ENCODE data around the gene TMEM151A. TPM values are rescaled to one million over a fixed set of nuclear protein-coding genes. Genes with fewer than 3 reads are reported as not detected.

Gene TMEM151A
- total RNA-seq, 1 donor from 2014 or later, result 0.24 TPM

GRCh38 chr11:66283461-66284105 lies 8.1 kb upstream of the TMEM151A start:
- DNase-seq (ENCODE audit: low spot score), result no peak

- no peak for DNase-seq (ENCODE audit: low spot score)
These were observed 7.1 kb upstream of the TMEM151A start for GRCh38 chr11:66284526-66285078.

GRCh38 chr11:66285250-66285947 lies 6.3 kb upstream of the TMEM151A start:
- DNase-seq (ENCODE audit: low spot score), result no peak

- DNase-seq (ENCODE audit: low spot score), result no peak
These were observed 5.0 kb upstream of the TMEM151A start for GRCh38 chr11:66286699-66287098.

- DNase-seq (ENCODE audit: low spot score), result no peak
These were observed 4.3 kb upstream of the TMEM151A start for GRCh38 chr11:66287211-66287888.

- no peak for DNase-seq (ENCODE audit: low spot score)
These were observed 3.6 kb upstream of the TMEM151A start for GRCh38 chr11:66287889-66288670.

- DNase-seq (ENCODE audit: low spot score), result peak; percentile 100
These were observed 2.8 kb upstream of the TMEM151A start, which contains the start of gene YIF1A for GRCh38 chr11:66288671-66289547. Gene YIF1A, minus strand, starts transcription at chr11:66289143. Its CDS starts 158 bp downstream, at chr11:66288985.

GRCh38 chr11:66289548-66290329 lies 2.0 kb upstream of the TMEM151A start:
- no peak for DNase-seq (ENCODE audit: low spot score)

GRCh38 chr11:66290330-66290621 lies 1.4 kb upstream of the TMEM151A start:
- no peak for DNase-seq (ENCODE audit: low spot score)

GRCh38 chr11:66291303-66291705 lies 390 bp upstream of the TMEM151A start:
- no peak for DNase-seq (ENCODE audit: low spot score)

GRCh38 chr11:66292543-66293332 lies 1.0 kb downstream of the TMEM151A start:
- no peak for DNase-seq (ENCODE audit: low spot score)

- DNase-seq (ENCODE audit: low spot score), result no peak
These were observed 1.7 kb downstream of the TMEM151A start for GRCh38 chr11:66293352-66293751.

- DNase-seq (ENCODE audit: low spot score), result no peak
These were observed 2.3 kb downstream of the TMEM151A start for GRCh38 chr11:66293777-66294625.

GRCh38 chr11:66294626-66295620 lies 3.2 kb downstream of the TMEM151A start:
- DNase-seq (ENCODE audit: low spot score), result no peak

GRCh38 chr11:66297610-66298009 lies 5.9 kb downstream of the TMEM151A start:
- DNase-seq (ENCODE audit: low spot score), result no peak

- no peak for DNase-seq (ENCODE audit: low spot score)
These were observed 7.5 kb downstream of the TMEM151A start for GRCh38 chr11:66299186-66299585.

GRCh38 chr11:66302656-66303055 lies 11.0 kb downstream of the TMEM151A start:
- DNase-seq (ENCODE audit: low spot score), result no peak
